NT2/D1 (cell line): Measurements from ENCODE around the gene RIC1.
"Not testable (repeated sequence)": the region's sequence is repeated elsewhere in the genome, so short reads cannot be mapped to it uniquely, and the experiment has no call there.

Experiments used
- SUZ12 ChIP-seq: IDR thresholded peaks from 2 replicates; pipeline ENCODE4 v1.6.1; 2011; ENCODE audit not compliant: insufficient read length, insufficient read depth; ENCODE audit errors: extremely low read depth
- YY1 ChIP-seq: IDR thresholded peaks from 2 replicates; pipeline ENCODE4 v1.6.1; 2011; ENCODE audit not compliant: insufficient read length, insufficient read depth
- ZNF274 ChIP-seq: IDR thresholded peaks from 2 replicates; pipeline ENCODE4 v1.6.1; 2011; ENCODE audit warnings: mild to moderate bottlenecking, low read depth, low read length

- not testable (repeated sequence) for TF ChIP-seq YY1, ZNF274, SUZ12
Observed at GRCh38 chr9:5675046-5675445, 46.1 kb downstream of the RIC1 start.
